Astrocyte (in vitro differentiated cells and primary cell): ENCODE data around the gene KIF25. TPM values are rescaled to one million over a fixed set of nuclear protein-coding genes. Genes with fewer than 3 reads are reported as not detected.

Experiments used
- DNase-seq: peaks from one replicate; pipeline ENCODE4 v3.0.0-alpha.2; 2010; ENCODE audit warnings: low read depth
- FAIRE-seq: peaks from 2 replicates; lab custom pipeline; 2011; peaks lifted over from hg19 to GRCh38; lab: Jason Lieb, UNC
- H2AFZ ChIP-seq: 2 replicates; pipeline ENCODE4 v1.6.0; 2012; ENCODE audit warnings: low read depth, low read length, inconsistent platforms
- H3K27ac ChIP-seq: 2 replicates; pipeline ENCODE4 v1.5.1; 2011; ENCODE audit warnings: low read depth, low read length, inconsistent platforms
- H3K27me3 ChIP-seq: 2 replicates; pipeline ENCODE4 v1.6.0; 2011; ENCODE audit warnings: low read length, inconsistent platforms; ENCODE audit not compliant: insufficient read depth
- H3K36me3 ChIP-seq: 2 replicates; pipeline ENCODE4 v1.5.1; 2011; ENCODE audit warnings: low read length, inconsistent platforms; ENCODE audit not compliant: insufficient read depth
- H3K4me1 ChIP-seq: 2 replicates; pipeline ENCODE4 v1.5.1; 2011; ENCODE audit warnings: low read length, inconsistent platforms; ENCODE audit not compliant: insufficient read depth
- H3K4me2 ChIP-seq: 2 replicates; pipeline ENCODE4 v1.6.0; 2012; ENCODE audit warnings: low read length, inconsistent platforms
- H3K4me3 ChIP-seq: 2 replicates; pipeline ENCODE4 v1.5.1; 2011; ENCODE audit warnings: low read depth, mild to moderate bottlenecking, low read length, inconsistent platforms; ENCODE audit not compliant: insufficient read depth
- H3K79me2 ChIP-seq: 2 replicates; pipeline ENCODE4 v1.6.0; 2012; ENCODE audit warnings: mild to moderate bottlenecking, low read length, inconsistent platforms; ENCODE audit not compliant: insufficient read depth
- H3K9ac ChIP-seq: 2 replicates; pipeline ENCODE4 v1.6.0; 2012; ENCODE audit warnings: mild to moderate bottlenecking, low read length, inconsistent platforms
- H3K9me3 ChIP-seq: 2 replicates; pipeline ENCODE4 v1.5.1; 2012; ENCODE audit warnings: low read depth, mild to moderate bottlenecking, low read length, inconsistent platforms; ENCODE audit not compliant: insufficient read depth
- H4K20me1 ChIP-seq: 2 replicates; pipeline ENCODE4 v1.6.0; 2012; ENCODE audit warnings: low read length, inconsistent platforms; ENCODE audit not compliant: insufficient read depth
- H3K27ac Mint-ChIP-seq: one replicate; pipeline ENCODE4 v1.8.0; 2021; ENCODE audit warnings: mild to moderate bottlenecking, mixed read lengths; ENCODE audit not compliant: unreplicated experiment
- H3K27me3 Mint-ChIP-seq: one replicate; pipeline ENCODE4 v1.8.0; 2021; ENCODE audit warnings: low read depth, mixed read lengths; ENCODE audit not compliant: unreplicated experiment
- H3K36me3 Mint-ChIP-seq: one replicate; pipeline ENCODE4 v1.8.0; 2021; ENCODE audit warnings: low read depth, mixed read lengths; ENCODE audit not compliant: unreplicated experiment
- H3K4me1 Mint-ChIP-seq: one replicate; pipeline ENCODE4 v1.8.0; 2021; ENCODE audit warnings: low read depth, mixed read lengths; ENCODE audit not compliant: unreplicated experiment
- H3K4me3 Mint-ChIP-seq: one replicate; pipeline ENCODE4 v1.8.0; 2021; ENCODE audit warnings: mild to moderate bottlenecking, moderate library complexity, mixed read lengths; ENCODE audit not compliant: unreplicated experiment
- H3K9me3 Mint-ChIP-seq: one replicate; pipeline ENCODE4 v1.8.0; 2021; ENCODE audit warnings: mild to moderate bottlenecking, mixed read lengths; ENCODE audit not compliant: unreplicated experiment
- CTCF ChIP-seq: IDR thresholded peaks from 2 replicates; pipeline ENCODE4 v1.5.1; 2011; ENCODE audit warnings: low read depth, mild to moderate bottlenecking, inconsistent platforms, low read length, moderate library complexity; ENCODE audit not compliant: insufficient read depth
- EZH2 ChIP-seq: IDR thresholded peaks from 2 replicates; pipeline ENCODE4 v1.6.1; 2012; ENCODE audit warnings: mild to moderate bottlenecking, low read length, inconsistent platforms; ENCODE audit not compliant: insufficient read depth
- total RNA-seq: library from RNA; stranded (reverse); gene quantifications from 2 replicates; pipeline ENCODE4 v1.2.1, GENCODE V29; 2021

Gene KIF25
- total RNA-seq, 1 donor from 2014 or later, result not detected

GRCh38 chr6:168024951-168025510, 27.6 kb downstream of the KIF25 start:
- H3K9ac ChIP-seq, result no peak overlapping the region
- H3K4me1 ChIP-seq, result no peaks in the 10 kb centered on the region
- H3K36me3 Mint-ChIP-seq, result no peaks in the 10 kb centered on the region
- no peaks in the 10 kb centered on the region for H3K9me3 Mint-ChIP-seq
- H3K27ac ChIP-seq, result no peak overlapping the region
- no peak for DNase-seq
- H2AFZ ChIP-seq, result no peak overlapping the region
- no peaks in the 10 kb centered on the region for H3K79me2 ChIP-seq
- FAIRE-seq, result no peak
- no peaks in the 10 kb centered on the region for H3K36me3 ChIP-seq
- TF ChIP-seq CTCF, result no peak
- no peak for TF ChIP-seq EZH2
- H3K9me3 ChIP-seq, result no peaks in the 10 kb centered on the region
- no peak overlapping the region for H3K4me3 ChIP-seq
- no peaks in the 10 kb centered on the region for H3K27me3 Mint-ChIP-seq
- H3K4me1 Mint-ChIP-seq, result peaks cover 8% of the 10 kb centered on the region
- H3K4me2 ChIP-seq, result no peak overlapping the region
- H3K27ac Mint-ChIP-seq, result no peak overlapping the region
- no peaks in the 10 kb centered on the region for H4K20me1 ChIP-seq
- peaks cover 9% of the 10 kb centered on the region for H3K27me3 ChIP-seq
- no peak overlapping the region for H3K4me3 Mint-ChIP-seq

- peaks cover 14% of the 10 kb centered on the region for H3K4me1 Mint-ChIP-seq
- TF ChIP-seq EZH2 (no peak), CTCF (no peak)
- no peak overlapping the region for H3K27ac Mint-ChIP-seq
- H3K4me1 ChIP-seq, result no peaks in the 10 kb centered on the region
- no peak overlapping the region for H3K4me3 ChIP-seq
- H3K4me2 ChIP-seq, result no peak overlapping the region
- no peak for FAIRE-seq
- peaks cover 6% of the 10 kb centered on the region for H3K27me3 ChIP-seq
- H3K9ac ChIP-seq, result no peak overlapping the region
- H2AFZ ChIP-seq, result no peak overlapping the region
- H3K36me3 ChIP-seq, result no peaks in the 10 kb centered on the region
- H3K27ac ChIP-seq, result no peak overlapping the region
- no peaks in the 10 kb centered on the region for H3K27me3 Mint-ChIP-seq
- no peak for DNase-seq
- no peak overlapping the region for H3K4me3 Mint-ChIP-seq
- H4K20me1 ChIP-seq, result no peaks in the 10 kb centered on the region
- no peaks in the 10 kb centered on the region for H3K9me3 ChIP-seq
- no peaks in the 10 kb centered on the region for H3K79me2 ChIP-seq
- no peaks in the 10 kb centered on the region for H3K9me3 Mint-ChIP-seq
- H3K36me3 Mint-ChIP-seq, result no peaks in the 10 kb centered on the region
These were observed 28.6 kb downstream of the KIF25 start for GRCh38 chr6:168025831-168026710.

- DNase-seq, result no peak
- no peak for FAIRE-seq
- no peaks in the 10 kb centered on the region for H3K27me3 ChIP-seq
These were observed 29.5 kb downstream of the KIF25 start for GRCh38 chr6:168026925-168027324.

More at GRCh38 chr6:168026925-168027324, 29.5 kb downstream of the KIF25 start:
- H2AFZ ChIP-seq, result no peak overlapping the region
- Mint-ChIP-seq H3K4me3 (no peak overlapping the region), H3K36me3 (no peaks in the 10 kb centered on the region), H3K9me3 (no peaks in the 10 kb centered on the region), H3K27ac (no peak overlapping the region), H3K27me3 (no peaks in the 10 kb centered on the region), H3K4me1 (peaks cover 23% of the 10 kb centered on the region)
- no peaks in the 10 kb centered on the region for H3K79me2 ChIP-seq
- no peaks in the 10 kb centered on the region for H3K9me3 ChIP-seq
- no peaks in the 10 kb centered on the region for H4K20me1 ChIP-seq
- TF ChIP-seq EZH2 (no peak), CTCF (no peak)
- H3K4me1 ChIP-seq, result peaks cover 8% of the 10 kb centered on the region
- no peaks in the 10 kb centered on the region for H3K36me3 ChIP-seq
- no peak overlapping the region for H3K4me3 ChIP-seq
- H3K27ac ChIP-seq, result no peak overlapping the region
- no peak overlapping the region for H3K4me2 ChIP-seq
- H3K9ac ChIP-seq, result no peak overlapping the region
